Measurements from ENCODE around the gene SLC36A2.
A peak's percentile ranks its signal among the peaks of the same experiment; 100 is the strongest.
"Not testable (repeated sequence)": the region's sequence is repeated elsewhere in the genome, so short reads cannot be mapped to it uniquely, and the experiment has no call there.

SLC36A2 gene

GRCh38 chr5:151326266-151326665 lies 21.1 kb downstream of the SLC36A2 start:
- no peak for DNase-seq (ENCODE audit: low read depth)

DNA sequence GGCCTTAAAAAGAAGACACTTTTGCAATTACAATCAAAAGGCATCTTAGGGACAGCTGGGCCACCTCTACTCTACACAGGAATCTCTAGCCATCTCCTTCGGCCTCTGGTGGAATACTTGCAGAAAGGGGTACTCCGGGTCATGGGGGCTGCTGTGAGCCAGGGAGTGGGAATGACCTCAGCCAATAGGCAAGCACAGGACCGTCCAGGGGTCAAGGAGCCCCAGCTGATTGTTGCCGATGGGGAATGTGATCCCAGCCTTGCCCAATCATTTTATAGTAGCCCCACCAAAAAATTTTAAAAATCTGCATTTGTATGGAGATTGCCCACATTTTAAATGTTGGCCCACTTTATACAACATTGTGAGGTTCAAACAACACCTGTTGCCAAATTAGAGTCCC lies 26.9 kb downstream of the SLC36A2 start:
- no peak for DNase-seq (ENCODE audit: low read depth)

DNA sequence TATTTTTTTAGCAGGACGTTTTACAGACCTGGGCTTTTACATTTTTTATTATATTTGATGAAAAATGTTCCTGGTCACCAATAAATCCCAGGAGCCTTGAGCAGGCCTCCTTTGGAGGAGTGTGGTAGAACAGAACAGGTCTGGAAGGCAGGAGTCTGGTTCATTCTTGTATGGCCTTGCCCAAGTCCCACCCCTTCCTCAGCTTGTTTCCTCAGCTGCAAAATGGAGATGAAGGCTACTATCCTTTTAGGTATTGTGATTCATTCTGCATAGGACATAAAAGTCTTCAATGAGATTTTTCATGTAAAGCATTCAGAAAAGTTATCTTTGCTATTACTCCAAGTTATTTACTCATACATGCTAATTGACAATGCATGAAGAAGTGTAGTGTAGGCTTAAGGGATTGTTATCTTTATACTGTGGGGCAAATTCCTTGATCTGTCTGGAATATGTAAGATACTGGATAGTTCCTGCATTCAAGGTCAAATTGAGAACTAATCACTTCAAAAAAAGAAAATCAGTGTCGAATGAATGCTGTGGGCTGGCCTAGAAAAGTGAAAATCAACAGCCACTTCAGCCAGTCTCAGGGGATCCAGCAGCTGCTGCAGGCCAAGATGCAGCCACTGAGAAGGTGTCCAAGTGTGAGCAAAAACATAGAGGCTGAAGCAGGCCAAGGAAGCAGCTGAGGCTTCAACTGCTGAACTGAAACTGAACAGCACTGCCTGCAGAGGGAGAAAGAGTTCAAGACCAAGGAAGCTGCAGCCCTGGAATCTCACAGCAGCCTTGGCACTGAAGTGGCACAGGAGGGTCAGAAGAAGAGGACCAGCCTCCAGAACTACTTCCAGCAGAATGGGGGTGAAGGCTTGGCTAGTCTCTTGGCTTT lies 28.3 kb downstream of the SLC36A2 start:
- no peak for DNase-seq (ENCODE audit: low read depth)

DNA sequence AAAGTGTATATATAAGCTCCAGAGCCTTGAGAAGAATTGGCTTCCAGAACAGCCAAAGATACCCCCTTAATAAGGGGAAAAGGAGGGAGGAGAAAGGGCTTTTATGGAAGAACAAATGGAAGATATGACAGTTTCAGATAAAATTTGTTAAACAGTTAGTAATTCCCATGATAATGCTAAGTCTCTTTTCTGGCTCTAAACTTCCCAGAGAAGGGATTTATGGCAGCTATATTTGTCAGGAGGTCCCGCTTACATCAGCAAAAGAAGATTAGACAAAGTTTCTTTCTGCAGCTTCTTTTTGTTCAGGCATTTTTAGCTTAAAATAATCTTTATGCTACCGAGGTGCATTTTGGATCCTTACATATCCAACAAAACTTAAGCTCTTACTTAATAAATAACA lies 29.5 kb downstream of the SLC36A2 start:
- no peak for DNase-seq (ENCODE audit: low read depth)

GRCh38 chr5:151315998-151316597 lies 31.3 kb downstream of the SLC36A2 start:
- DNase-seq (ENCODE audit: low read depth) = peak; percentile 24

- no peak for DNase-seq (ENCODE audit: low read depth)
These were observed 34.0 kb downstream of the SLC36A2 start for GRCh38 chr5:151313357-151313756.

DNA sequence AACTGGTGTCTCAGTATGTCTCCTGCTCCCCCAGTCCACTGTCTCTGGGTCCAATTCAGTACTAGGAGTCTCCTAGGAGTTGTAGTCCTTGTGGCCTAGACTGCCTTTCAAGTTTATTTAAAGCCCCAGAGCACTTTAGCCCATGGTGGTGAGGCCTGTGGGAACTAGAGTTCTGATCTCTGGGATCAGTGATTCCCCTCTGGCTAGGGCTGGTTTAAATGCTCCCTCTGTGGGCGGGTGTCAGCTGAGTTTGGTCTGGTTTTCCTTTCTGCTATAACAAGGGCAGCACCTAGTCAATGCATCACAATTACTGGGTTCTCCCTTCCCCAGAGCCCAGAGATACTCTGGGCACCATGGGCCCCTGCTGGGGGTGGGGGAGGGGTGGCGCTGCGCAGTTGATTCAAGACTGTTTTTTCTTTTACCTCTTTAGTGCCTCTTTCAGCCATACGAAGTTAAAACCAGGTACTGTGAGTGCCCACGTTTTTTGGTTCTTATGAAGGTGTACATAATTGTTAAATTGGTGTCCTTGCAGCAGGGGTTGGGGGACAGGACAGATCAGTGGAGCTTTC lies 34.5 kb downstream of the SLC36A2 start:
- no peak for DNase-seq (ENCODE audit: low read depth)

- DNase-seq (ENCODE audit: low read depth) = no peak
These were observed 36.4 kb downstream of the SLC36A2 start for GRCh38 chr5:151310932-151311331.

GRCh38 chr5:151309821-151310220 lies 37.5 kb downstream of the SLC36A2 start:
- DNase-seq (ENCODE audit: low read depth) = not testable (repeated sequence)

- DNase-seq (ENCODE audit: low read depth) = not testable (repeated sequence)
These were observed 38.1 kb downstream of the SLC36A2 start for GRCh38 chr5:151309266-151309665.

DNA sequence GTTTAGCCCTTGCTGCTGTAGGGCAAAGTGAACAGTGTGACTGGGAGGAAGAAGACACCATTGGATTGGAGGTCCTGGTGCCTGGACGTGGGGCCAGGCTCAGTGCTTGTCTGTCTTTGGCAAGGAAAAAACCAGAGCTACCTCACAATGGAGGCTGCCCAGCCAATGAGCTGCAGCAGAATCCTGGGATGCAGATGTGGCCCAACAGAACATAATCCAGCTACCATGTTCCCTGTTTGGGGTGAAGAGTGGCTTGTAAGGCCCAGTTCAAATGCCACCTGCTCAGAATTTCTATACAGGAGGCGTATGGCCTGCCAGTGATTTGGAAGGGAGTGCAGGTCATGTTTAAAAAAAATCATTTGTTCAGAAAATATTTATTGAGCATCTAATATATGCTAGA lies 43.7 kb downstream of the SLC36A2 start, which contains the start of gene SLC36A3:
TSS of gene SLC36A3 (minus strand) at position 101 of the 400 bp plus-strand sequence. CDS start 412 bp downstream, outside the sequence.
- no peak for DNase-seq (ENCODE audit: low read depth)

- DNase-seq (ENCODE audit: low read depth) = no peak
These were observed 49.1 kb downstream of the SLC36A2 start for GRCh38 chr5:151298063-151298855.

DNA sequence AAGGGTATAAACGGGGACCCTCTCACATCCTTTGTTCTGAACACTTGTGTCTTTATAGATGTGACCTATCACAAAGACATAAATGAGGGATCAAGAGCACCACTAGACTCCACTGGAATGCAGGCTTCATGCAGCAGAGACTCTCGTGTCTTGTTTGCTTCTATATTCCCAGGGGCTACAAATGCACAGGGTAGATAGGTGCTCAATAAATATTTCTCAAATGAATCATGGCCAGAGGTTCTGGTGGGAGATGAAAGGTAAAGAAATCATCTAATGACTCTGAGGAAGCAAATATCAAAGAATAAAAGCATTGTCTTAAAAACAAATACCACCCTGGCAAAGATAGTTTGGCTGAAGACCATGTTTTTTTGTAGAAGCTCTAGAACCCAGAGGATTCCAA lies 50.4 kb downstream of the SLC36A2 start:
- no peak for DNase-seq (ENCODE audit: low read depth)

GRCh38 chr5:151296478-151296830 lies 50.9 kb downstream of the SLC36A2 start:
- no peak for DNase-seq (ENCODE audit: low read depth)

DNA sequence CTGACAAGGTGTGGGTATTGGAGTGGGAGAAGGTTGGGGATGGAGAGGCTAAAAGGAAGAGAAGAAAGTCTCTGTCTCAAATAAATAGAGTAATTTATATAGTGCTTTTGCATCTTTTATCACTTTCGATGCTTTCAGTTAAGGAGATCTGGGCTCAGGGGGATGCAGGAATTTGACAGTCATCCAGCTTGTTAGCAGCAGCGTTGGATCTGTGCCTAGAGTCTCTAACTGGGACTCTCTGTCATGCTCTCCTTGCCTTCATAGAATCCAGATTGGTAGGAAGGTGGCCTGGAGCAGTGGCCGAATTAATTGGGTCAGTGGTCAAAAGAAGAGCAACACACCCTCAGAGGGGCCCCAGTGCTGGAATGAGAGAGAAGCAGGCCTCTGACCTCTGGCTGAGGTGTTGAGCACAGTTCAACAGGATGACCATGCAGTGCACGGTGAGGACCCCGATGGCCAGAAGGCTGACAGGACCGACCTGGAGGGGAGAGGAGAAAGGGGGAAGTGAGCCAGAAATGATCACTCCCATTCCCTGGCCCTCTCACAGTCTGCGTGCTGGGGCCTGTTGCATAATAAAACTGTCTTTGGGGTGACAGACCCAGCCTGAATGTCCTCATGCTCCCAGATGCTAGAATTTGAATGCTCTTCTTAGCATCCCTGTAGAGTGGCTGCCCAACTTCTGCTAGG lies 51.4 kb downstream of the SLC36A2 start:
- DNase-seq (ENCODE audit: low read depth) = no peak

GRCh38 chr5:151295138-151295537 lies 52.2 kb downstream of the SLC36A2 start:
- DNase-seq (ENCODE audit: low read depth) = no peak

DNA sequence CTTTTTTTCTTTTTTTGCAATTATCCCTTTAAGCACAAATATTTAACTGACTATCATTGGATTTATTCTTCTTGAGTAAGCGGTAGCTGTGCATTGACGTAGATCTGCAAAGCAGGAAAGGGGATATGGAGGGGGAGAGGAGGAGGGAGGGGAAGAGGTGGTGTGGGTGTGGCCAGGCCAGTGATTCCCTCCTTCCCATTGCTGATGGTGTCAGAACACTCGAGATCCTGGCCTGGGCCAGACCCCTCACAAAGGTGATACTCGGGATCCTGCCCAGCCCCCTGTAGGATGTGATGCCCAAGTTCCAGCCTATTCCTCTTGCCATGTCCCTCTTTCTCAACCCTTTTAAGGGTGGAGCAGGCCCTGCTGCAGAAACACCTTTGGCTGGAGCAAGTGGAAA lies 53.7 kb downstream of the SLC36A2 start:
- DNase-seq (ENCODE audit: low read depth) = no peak

- DNase-seq (ENCODE audit: low read depth) = no peak
These were observed 59.2 kb downstream of the SLC36A2 start for GRCh38 chr5:151288180-151288579.

GRCh38 chr5:151286246-151286645 lies 61.1 kb downstream of the SLC36A2 start:
- no peak for DNase-seq (ENCODE audit: low read depth)

DNA sequence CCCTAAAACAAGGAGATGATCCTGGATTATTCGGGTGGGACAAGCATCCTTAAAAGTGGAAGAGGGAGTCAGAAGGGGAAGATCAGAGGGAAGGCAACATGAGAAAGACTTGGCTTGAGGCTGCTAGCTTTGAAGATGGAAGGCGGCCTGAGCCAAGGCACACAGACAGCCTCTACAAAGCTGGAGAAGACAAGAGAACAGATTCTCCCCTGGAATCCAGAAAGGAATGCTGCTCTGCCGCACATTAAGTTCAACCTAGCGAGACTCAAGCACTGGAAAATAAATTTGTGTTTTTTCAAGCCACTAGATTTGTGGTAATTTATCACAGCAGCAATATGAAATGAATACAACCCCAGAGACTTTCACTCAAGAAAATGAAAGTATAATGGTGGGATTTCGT lies 61.7 kb downstream of the SLC36A2 start:
- DNase-seq (ENCODE audit: low read depth) = no peak

GRCh38 chr5:151284392-151284967 lies 62.9 kb downstream of the SLC36A2 start:
- no peak for DNase-seq (ENCODE audit: low read depth)
